HS-27A (cell line): ENCODE data around the gene OVCA2.

ENCODE experiments used
- DNase-seq: peaks from one replicate; pipeline ENCODE4 v3.0.0-alpha.2; 2012; ENCODE audit warnings: low read depth, missing footprints

OVCA2 gene

DNA sequence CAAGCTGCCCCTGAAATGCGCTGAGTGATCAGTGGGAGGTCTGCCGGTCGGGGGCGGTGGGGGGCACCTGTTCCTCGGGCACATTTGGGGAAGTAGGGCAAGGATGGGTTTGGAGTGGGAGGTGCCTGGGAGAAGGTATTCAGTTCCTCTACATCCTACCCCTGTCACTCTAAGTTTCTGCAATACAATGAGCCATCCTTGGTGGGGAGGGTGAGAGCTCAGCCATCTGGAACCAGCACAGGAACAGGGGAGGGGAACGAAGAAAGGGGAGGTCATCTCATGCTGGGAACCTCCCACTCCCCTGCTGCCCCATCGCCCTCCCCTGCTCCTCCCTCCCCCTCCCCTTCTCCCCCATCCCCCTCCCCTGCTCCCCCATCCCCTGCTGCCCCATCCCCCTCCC is 7.7 kb upstream of the OVCA2 start:
- DNase-seq: no peak

DNA sequence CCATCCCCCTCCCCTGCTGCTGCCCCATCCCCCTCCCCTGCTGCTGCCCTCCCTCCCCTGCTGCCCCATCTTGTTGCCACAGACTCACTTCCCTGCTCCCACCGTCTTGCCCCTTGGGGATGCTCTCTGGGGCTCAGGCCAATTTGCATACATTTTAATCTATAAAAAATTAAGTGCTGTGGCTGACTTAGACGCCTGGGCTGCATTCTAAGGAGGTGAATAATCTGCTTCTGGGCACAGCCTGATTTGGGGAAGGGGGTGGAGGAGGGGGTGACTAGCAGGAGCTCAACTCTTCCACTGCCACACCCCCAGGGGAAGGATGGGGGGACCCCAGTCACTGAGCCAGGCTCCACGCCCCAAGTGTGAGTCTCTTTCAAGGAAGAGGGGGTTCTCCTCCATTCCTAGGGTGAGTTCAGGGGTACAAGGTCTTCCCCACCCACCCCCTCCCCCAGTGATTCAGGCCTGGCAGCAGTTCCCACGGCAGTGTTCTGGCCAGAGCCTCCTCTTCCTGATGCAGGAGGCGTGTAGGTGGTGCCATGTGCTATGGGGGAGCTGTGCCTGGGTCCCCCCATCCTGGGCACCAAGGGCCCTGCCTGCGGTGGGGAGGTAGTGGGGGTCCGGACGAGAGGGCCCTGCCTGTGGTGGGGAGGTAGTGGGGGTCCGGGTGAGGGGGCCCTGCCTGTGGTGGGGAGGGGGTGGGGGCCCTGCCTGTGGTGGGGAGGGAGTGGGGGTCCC is 6.8 kb upstream of the OVCA2 start:
- no peak for DNase-seq

DNA sequence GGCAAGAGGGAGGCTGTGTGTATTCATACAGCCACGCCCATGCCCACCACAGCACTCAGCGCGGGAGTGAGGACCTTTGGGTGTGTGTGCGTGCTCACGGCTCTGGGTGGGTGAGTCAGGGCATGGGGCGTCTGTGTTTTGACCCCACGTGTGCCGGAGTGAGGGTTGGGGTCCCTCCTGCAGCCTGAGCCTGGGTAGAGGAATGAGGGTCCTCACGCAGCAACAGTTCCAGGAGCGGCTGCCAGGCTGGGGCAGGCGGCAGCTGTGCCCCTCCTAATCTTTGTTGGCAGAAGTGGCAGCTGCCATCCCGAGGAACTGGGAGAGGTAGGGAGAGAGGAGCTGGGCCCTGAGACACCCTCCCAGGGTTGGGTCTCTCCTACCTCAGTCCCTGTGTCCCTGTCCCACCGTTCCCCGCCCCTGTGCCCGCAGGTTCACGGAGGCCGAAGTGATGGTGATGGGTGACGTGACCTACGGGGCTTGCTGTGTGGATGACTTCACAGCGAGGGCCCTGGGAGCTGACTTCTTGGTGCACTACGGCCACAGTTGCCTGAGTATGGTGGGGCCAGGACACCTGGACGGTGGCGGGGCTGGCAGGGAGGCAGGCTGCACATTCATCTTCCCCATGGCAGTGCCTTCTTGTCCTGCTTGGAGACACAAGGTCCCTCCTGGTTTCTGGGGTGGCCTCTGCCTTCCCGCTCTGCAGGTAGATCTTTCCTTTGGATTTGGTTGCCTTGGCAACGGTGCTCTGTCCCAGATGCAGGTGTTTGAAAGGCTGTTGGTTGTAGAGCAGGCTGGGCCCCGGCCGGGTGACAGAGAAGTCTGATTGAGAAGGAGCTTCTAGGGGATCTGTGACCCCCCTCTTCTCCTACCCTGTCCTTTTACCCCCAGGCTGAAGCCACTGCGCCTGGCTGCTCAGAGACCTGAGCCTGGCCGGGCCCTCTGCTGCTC is 6.0 kb upstream of the OVCA2 start:
- no peak for DNase-seq

- no peak for DNase-seq
Observed at GRCh38 chr17:2037155-2037554, 4.7 kb upstream of the OVCA2 start.

DNA sequence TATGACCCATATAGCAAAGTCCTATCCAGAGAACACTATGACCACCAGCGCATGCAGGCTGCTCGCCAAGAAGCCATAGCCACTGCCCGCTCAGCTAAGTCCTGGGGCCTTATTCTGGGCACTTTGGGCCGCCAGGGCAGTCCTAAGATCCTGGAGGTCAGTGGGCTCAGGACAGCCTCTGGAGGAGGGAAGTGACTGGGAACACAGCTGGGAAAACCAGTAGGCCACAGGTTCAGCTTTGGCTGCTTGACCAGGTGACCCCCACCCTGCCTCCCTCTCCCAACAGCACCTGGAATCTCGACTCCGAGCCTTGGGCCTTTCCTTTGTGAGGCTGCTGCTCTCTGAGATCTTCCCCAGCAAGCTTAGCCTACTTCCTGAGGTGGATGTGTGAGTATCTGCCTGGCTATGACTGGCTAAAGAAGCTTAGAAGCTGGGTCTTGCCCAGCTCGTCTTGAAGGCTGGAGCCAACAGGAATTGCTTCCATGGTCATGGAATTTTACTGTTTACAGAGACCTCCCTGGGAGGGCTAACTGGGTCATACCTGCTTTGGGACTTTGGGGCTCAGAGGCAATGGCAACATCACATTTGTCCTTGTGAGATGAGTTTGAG is 1.5 kb upstream of the OVCA2 start:
- DNase-seq: no peak

- no peak for DNase-seq
Observed at GRCh38 chr17:2040942-2041560, 771 bp upstream of the OVCA2 start.

DNA sequence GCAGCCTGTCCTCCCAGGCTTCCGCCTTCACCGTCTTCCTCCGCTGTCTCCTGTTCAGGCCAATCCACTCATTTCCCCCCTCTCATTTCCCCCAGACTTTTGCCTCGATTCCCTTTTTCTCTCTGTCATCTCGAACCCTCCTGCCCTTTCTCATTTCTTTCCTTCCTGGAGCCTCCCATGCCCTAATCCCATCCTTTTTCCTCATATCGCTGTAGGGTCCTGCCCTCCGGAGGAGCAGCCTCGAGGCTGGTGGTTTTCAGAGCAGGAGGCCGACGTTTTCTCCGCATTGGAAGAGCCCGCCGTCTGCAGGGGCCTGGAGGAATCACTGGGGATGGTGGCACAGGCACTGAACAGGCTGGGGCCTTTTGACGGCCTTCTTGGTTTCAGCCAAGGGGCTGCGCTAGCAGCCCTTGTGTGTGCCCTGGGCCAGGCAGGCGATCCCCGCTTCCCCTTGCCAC is 597 bp downstream of the OVCA2 start:
- DNase-seq: no peak

GRCh38 chr17:2042933-2043332 is 1.1 kb downstream of the OVCA2 start:
- DNase-seq: no peak

GRCh38 chr17:2043785-2044184 is 2.0 kb downstream of the OVCA2 start:
- DNase-seq: no peak

- DNase-seq: no peak
Observed at GRCh38 chr17:2044263-2044894, 2.6 kb downstream of the OVCA2 start.

- no peak for DNase-seq
Observed at GRCh38 chr17:2047590-2047989, 5.8 kb downstream of the OVCA2 start.

GRCh38 chr17:2048805-2049204 is 7.0 kb downstream of the OVCA2 start:
- no peak for DNase-seq

DNA sequence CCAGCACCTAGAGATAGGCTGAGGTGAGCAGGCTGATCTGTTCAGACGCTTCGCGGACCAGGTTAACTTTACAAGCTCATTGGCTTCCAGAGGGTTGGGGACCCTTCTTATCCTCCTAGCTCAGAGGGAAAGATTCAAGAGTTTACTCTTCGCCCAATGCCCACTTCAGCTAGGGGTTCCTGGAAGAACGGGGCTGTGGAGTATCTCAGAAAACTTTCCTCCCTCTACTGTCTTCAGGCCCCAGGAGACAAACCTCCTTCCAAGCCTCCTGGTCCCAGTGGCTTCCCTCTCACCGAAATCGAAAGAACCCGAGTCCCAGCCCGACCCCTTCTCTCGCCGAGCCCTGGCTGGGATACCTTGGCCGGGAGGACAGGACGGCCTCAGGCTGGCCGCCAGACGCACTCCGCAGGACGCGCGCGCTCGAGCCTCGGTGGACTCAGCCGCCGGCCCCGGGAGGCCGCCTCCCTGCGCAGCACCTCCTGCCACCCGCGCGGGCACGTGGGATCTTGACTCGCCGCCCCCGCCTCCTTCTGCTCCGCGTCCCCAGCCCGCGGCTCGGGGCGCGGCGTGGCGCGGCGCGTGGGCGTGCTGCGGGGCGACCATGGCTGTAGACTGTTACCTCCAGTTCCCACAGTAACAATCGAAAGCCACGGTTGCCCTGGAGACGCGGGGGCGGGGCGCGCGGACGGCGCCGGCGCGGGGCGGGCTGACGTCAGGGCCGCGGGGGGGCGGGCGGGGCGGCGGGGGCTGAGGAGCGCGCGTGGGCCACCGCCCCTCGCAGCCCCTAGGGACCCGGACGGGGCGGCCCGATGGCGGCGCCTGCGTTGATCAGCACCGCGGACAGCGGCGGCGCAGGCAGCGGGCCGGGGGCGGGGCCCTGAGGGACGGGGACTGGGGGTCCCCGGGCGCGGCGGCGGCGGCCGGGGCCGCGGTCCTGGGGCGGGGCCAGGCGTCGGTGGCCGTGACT is 7.8 kb downstream of the OVCA2 start:
- no peak for DNase-seq

DNA sequence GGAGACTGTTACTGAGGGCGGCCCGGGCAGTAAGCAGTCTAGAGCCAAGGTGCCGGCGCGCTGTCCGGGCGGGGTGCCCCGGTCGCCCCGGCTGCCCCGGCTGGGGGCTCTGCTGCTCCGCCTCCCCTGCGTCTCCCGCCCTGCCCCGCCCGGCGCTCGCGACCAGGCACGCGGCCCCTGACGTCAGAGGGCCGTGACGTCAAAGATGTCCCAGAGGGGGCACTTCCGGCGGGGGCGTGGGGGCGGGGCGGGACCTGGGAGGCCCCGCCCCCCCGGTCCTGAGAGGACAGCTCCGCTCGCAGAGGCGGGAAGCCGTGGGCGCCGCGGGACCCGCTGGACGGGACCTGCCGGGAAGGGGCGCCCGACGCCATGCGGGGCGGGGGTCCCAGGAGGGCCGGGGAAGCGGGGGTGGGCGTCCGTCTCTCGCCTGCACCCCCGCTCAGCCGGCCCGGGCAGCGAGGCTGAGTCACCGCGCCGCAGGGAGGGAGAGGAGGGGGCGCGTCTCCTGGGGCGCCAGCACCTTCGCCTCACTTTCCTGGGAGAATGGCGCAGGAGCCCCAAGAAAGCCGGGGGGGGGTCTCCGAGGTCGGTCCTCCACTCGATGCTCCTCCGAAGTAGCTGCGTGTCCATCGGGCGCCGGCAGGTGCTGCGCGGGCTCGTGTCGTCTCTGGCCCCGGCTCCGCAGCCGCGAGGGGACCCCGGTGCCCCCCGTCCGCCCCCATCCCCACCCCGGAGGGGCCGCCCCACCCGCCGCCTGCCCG is 8.7 kb downstream of the OVCA2 start:
- no peak for DNase-seq

DNA sequence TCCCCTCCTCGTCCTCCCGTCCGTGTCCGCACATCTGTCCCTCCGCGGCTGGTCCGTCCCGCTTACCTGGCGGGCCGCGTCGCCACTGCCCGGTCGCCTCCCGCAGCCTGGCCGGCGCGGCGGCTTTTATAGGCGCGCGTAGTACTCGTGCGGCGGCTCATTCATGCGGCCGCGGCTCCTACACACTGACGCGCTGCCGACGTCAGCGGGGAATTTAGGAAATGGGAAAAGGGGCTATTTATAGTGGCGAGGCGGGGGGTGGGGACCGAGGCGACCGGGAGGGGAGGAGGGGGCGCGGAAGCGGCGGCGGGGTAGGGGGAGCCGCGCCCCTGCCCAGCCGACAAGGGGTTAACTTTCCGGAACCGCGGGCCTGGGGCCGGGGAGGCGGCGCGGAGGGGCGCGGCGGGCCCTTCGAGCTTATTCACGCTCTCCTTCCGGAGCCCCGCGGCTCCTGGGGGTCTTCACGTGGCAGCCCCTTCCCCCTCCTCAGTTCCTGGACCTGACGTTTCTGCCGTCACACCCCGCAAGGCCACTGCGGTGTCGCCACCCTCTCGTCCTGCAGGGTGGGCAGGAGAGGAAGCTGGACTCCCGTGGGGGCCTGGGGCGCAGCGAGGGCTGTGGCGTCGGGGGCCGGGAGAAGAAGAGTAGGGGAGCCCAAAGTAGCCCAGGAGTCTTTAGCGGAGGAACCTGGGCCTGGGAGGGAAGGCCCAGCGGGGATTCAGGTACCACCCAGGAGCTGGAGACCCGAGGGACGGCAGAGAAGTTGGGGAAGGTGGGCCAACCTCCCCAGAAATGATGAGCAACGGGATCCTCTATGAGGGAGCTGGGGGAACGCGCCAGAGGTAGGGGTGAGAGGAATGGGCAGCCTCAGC is 9.5 kb downstream of the OVCA2 start:
- DNase-seq: no peak

- DNase-seq: no peak
Observed at GRCh38 chr17:2051933-2052559, 10.2 kb downstream of the OVCA2 start.

GRCh38 chr17:2053380-2054261 is 11.8 kb downstream of the OVCA2 start:
- no peak for DNase-seq

- no peak for DNase-seq
Observed at GRCh38 chr17:2054262-2054511, 12.4 kb downstream of the OVCA2 start.
